DND-41 (cell line): ENCODE results near the gene ST3GAL6.

Experiments used
- CTCF ChIP-seq: IDR thresholded peaks from 2 replicates; pipeline ENCODE4 v1.5.1; 2012; ENCODE audit warnings: borderline replicate concordance, low read length, moderate library complexity, mild to moderate bottlenecking; ENCODE audit not compliant: poor library complexity, severe bottlenecking; ENCODE audit errors: extremely low read depth
- EZH2 ChIP-seq: IDR thresholded peaks from 3 replicates; pipeline ENCODE4 v1.6.1; 2012; ENCODE audit warnings: borderline replicate concordance, low read depth, mild to moderate bottlenecking, moderate library complexity, low read length, inconsistent platforms; ENCODE audit not compliant: severe bottlenecking

GRCh38 chr3:98765721-98766120 is 2.6 kb downstream of the ST3GAL6 start:
- no peak for TF ChIP-seq CTCF
- TF ChIP-seq EZH2 = no peak
